ENCODE results near the gene KRTAP5-4.
A peak's percentile ranks its signal among the peaks of the same experiment; 100 is the strongest.
"Not testable (repeated sequence)": the region's sequence is repeated elsewhere in the genome, so short reads cannot be mapped to it uniquely, and the experiment has no call there.

The KRTAP5-4 gene

DNA sequence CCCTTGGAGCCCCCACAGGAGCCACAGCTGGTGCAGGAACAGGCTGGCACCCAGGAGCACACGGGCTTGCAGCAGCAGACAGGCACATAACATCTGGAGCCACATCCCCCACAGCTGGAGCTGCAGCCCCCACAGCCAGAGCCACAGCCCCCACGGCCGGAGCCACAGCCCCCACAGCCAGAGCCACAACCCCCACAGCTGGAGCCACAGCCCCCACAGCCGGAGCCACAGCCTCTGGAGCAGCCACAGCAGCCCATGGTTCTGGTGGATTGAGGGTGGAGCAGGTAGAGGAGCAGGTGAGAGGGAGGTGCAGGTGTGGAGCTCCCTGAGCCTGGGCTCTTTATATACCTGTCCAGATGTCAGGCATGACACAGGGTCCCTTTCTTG, 24.0 kb downstream of the KRTAP5-4 start, which contains the start of gene KRTAP5-2:
KRTAP5-2 (minus strand) TSS at position 301 of the 387 bp plus-strand sequence; CDS start at position 257, 44 bp downstream.
- DNase-seq (no peak), ATAC-seq (replicated peaks) (no peak)
- Mint-ChIP-seq H3K4me1 (ENCODE audit: low read depth in 2 of 2) (peaks cover 11 to 20% of the 10 kb centered on the region in 2 donors), H3K4me3 (peak within 1 kb of the TSS in 1 of 2 donors; percentile 37), H3K27me3 (peaks cover 21 to 41% of the 10 kb centered on the region in 2 donors), H3K27ac (no peak within 1 kb of the TSS), H3K36me3 (ENCODE audit: insufficient read depth) (no peaks in the 10 kb centered on the region), H3K9me3 (no peaks in the 10 kb centered on the region)

DNA sequence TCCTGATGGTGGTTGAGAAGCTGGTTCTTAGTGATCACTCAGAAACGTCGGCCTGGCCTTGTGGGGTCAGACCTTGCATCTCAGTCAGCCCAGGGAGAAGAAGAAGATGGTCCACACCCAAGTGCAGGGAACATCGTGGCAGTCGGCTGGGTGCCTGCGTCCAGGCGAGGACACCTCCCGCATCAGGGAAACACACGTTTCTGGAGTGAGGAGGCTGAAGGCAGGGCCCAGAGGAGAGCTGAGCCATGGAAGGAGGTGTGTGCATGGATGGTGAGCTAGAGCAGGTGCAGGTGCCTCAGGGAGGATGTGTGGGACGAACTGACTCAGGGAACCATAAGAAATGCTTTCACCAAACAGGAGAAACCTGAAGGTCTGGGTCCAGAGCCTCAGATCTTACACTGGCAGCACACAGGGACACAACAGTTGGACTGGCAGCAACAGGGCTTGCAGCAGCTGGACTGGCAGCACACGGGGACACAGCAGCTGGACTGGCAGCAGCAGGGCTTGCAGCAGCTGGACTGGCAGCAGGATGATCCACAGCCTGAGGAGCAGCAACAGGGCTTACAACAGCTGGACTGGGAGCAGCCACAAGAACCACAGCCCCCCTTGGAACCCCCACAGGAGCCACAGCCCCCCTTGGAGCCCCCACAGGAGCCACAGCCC, 24.5 kb downstream of the KRTAP5-4 start:
- Mint-ChIP-seq H3K27ac (no peak overlapping the region), H3K4me3 (no peak overlapping the region), H3K4me1 (ENCODE audit: low read depth in 2 of 2) (peaks cover 11 to 20% of the 10 kb centered on the region in 2 donors), H3K36me3 (ENCODE audit: insufficient read depth) (peaks cover under 1% of the 10 kb centered on the region), H3K27me3 (peaks cover 21 to 43% of the 10 kb centered on the region in 2 donors), H3K9me3 (no peaks in the 10 kb centered on the region)
- no peak for DNase-seq
- ATAC-seq (replicated peaks) = no peak

- not testable (repeated sequence) for ATAC-seq (replicated peaks); DNase-seq; H3K4me3 Mint-ChIP-seq; H3K27ac Mint-ChIP-seq; H3K9me3 Mint-ChIP-seq; H3K36me3 Mint-ChIP-seq (ENCODE audit: insufficient read depth)
- H3K4me1 Mint-ChIP-seq (ENCODE audit: low read depth in 2 of 2) = peaks cover 11 to 20% of the 10 kb centered on the region in 2 donors
- H3K27me3 Mint-ChIP-seq = peaks cover 21 to 37% of the 10 kb centered on the region in 2 donors
These were observed 25.3 kb downstream of the KRTAP5-4 start for GRCh38 chr11:1596576-1597121.

- ATAC-seq (replicated peaks); H3K9me3 Mint-ChIP-seq; H3K4me3 Mint-ChIP-seq; H3K27ac Mint-ChIP-seq; H3K36me3 Mint-ChIP-seq (ENCODE audit: insufficient read depth); DNase-seq: not testable (repeated sequence)
- Mint-ChIP-seq H3K4me1 (ENCODE audit: low read depth in 2 of 2) (peaks cover 11 to 20% of the 10 kb centered on the region in 2 donors), H3K27me3 (peaks cover 21 to 36% of the 10 kb centered on the region in 2 donors)
These were observed 25.9 kb downstream of the KRTAP5-4 start for GRCh38 chr11:1595994-1596575.

DNA sequence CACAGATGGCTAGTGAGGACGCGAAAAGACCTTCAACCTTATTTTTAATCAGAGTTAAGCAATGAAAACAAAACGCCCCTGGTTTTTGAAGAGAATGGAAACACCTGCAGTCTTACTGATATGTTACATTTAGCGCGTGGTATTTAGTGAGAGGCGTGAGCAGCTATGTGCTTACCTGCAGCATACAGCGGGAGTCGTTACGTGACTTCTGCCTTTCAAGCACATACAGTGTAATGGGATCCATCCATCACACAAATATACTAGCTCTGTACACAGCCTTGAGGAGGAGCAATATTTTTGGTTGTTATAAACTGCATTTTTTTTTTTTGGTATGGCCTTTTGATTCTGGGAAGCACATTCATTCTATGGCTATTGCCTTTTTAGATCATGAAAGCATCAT, 29.3 kb downstream of the KRTAP5-4 start:
- H3K36me3 Mint-ChIP-seq (ENCODE audit: insufficient read depth) = peaks cover 4% of the 10 kb centered on the region
- peaks cover 14 to 21% of the 10 kb centered on the region in 2 donors for H3K27me3 Mint-ChIP-seq

GRCh38 chr11:1589996-1590395, 31.9 kb downstream of the KRTAP5-4 start:
- H3K27ac Mint-ChIP-seq = peak overlapping the region in 1 of 2 donors; percentile 80
- peaks cover 29 to 32% of the 10 kb centered on the region in 2 donors for H3K4me1 Mint-ChIP-seq (ENCODE audit: low read depth in 2 of 2)
- peak overlapping the region in 1 of 2 donors; percentile 29 for H3K4me3 Mint-ChIP-seq
- H3K36me3 Mint-ChIP-seq (ENCODE audit: insufficient read depth) = peaks cover 7% of the 10 kb centered on the region
- H3K9me3 Mint-ChIP-seq = no peaks in the 10 kb centered on the region
- no peak for ATAC-seq (replicated peaks)
- peaks cover 0 to 5% of the 10 kb centered on the region in 2 donors for H3K27me3 Mint-ChIP-seq
- DNase-seq = no peak

More for the DNA sequence above, 29.3 kb downstream of the KRTAP5-4 start:
- Mint-ChIP-seq H3K9me3 (no peaks in the 10 kb centered on the region), H3K4me1 (ENCODE audit: low read depth in 2 of 2) (peaks cover 30 to 35% of the 10 kb centered on the region in 2 donors), H3K27ac (peak overlapping the region in 1 of 2 donors; percentile 54), H3K4me3 (no peak overlapping the region)
- DNase-seq = no peak
- no peak for ATAC-seq (replicated peaks)

GRCh38 chr11:1589191-1589963, 32.6 kb downstream of the KRTAP5-4 start:
- peak; percentile 82 for ATAC-seq (replicated peaks)
- peaks cover 30 to 34% of the 10 kb centered on the region in 2 donors for H3K4me1 Mint-ChIP-seq (ENCODE audit: low read depth in 2 of 2)
- H3K9me3 Mint-ChIP-seq; H3K36me3 Mint-ChIP-seq (ENCODE audit: insufficient read depth); DNase-seq; H3K27me3 Mint-ChIP-seq: not testable (repeated sequence)
- H3K27ac Mint-ChIP-seq = peak overlapping the region; percentile 85 to 91
- peak overlapping the region; percentile 77 to 79 for H3K4me3 Mint-ChIP-seq

DNA sequence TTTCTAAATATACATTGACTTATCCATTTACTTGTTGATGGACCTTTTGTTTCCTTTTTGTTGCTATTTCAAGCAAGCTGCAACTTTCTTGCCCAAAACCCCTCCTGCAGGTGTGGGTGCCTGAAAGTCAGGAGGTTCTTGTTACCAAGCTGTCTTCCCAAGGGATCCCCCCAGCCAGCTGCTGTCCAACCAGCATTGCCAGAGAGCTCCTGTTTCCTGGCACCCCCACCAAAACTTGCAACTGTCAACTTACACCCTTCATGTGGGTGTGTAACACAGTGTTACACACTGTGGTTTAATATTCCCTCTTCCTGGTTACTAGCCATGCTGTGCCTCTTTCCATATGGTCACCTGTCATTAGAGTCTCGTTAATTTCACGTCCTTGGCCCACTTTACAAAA, 35.2 kb downstream of the KRTAP5-4 start:
- Mint-ChIP-seq H3K36me3 (ENCODE audit: insufficient read depth) (peaks cover 5% of the 10 kb centered on the region), H3K9me3 (no peaks in the 10 kb centered on the region), H3K4me3 (no peak overlapping the region), H3K27me3 (no peaks in the 10 kb centered on the region), H3K4me1 (ENCODE audit: low read depth in 2 of 2) (peaks cover 36 to 39% of the 10 kb centered on the region in 2 donors), H3K27ac (no peak overlapping the region)
- DNase-seq = no peak
- ATAC-seq (replicated peaks) = no peak

DNA sequence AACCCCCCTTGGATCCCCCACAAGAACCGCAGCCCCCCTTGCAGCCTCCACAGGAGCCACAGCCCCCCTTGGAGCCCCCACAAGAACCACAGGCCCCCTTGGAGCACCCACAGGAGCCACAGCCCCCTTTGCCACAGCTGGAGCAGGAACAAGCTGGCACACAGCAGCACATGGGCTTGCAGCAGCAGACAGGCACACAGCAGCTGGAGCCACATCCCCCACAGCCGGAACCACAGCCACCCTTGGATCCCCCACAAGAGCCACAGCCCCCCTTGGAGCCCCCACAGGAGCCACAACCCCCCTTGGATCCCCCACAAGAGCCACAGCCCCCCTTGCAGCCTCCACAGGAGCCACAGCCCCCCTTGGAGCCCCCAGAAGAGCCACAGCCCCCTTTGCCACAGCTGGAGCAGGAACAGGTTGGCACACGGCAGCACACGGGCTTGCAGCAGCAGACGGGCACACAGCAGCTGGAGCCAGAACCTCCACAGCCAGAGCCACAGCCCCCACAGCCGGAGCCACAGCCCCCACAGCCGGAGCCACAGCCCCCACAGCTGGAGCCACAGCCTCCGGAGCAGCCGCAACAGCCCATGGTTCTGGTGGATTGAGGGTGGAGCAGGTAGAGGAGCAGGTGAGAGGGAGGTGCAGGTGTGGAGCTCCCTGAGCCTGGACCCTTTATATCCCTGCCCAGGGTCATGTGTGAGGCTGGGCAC, 37.1 kb downstream of the KRTAP5-4 start, which contains the start of gene KRTAP5-1:
KRTAP5-1 (minus strand) TSS at position 623 of the 710 bp plus-strand sequence; CDS start at position 589, 34 bp downstream.
- H3K4me3 Mint-ChIP-seq = peak within 1 kb of the TSS; percentile 34 to 46
- not testable (repeated sequence) for H3K27me3 Mint-ChIP-seq; H3K9me3 Mint-ChIP-seq; H3K36me3 Mint-ChIP-seq (ENCODE audit: insufficient read depth); DNase-seq
- peak within 1 kb of the TSS in 1 of 2 donors; percentile 63 for H3K27ac Mint-ChIP-seq
- ATAC-seq (replicated peaks) = peak; percentile 27
- peaks cover 33 to 34% of the 10 kb centered on the region in 2 donors for H3K4me1 Mint-ChIP-seq (ENCODE audit: low read depth in 2 of 2)

- H3K4me1 Mint-ChIP-seq (ENCODE audit: low read depth in 2 of 2) = peaks cover 20 to 21% of the 10 kb centered on the region in 2 donors
- not testable (repeated sequence) for H3K4me3 Mint-ChIP-seq; H3K36me3 Mint-ChIP-seq (ENCODE audit: insufficient read depth); H3K27me3 Mint-ChIP-seq; H3K9me3 Mint-ChIP-seq; ATAC-seq (replicated peaks); H3K27ac Mint-ChIP-seq; DNase-seq
These were observed 39.0 kb downstream of the KRTAP5-4 start for GRCh38 chr11:1582909-1583308.

DNA sequence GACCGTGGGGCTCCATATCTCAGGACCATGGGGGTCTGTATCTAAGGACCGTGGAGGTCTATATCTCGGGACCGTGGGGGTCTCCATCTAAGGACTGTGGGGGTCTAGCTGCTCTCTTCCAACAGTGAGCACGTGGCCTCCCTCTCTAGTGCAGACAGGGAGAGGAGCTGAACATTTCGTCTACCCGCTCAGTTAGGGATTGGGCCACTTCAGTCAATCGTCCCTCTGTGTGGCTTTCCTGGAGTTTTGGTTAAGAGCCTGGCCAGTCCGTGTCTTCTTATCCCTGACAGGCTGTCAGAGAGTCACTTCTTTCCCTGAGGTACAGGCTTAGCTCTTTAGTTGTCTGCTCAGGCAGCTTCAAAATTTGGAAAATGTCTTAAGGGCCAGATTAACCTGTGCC, 40.0 kb downstream of the KRTAP5-4 start:
- peaks cover 16 to 18% of the 10 kb centered on the region in 2 donors for H3K4me1 Mint-ChIP-seq (ENCODE audit: low read depth in 2 of 2)
- H3K9me3 Mint-ChIP-seq = peaks cover 0 to 3% of the 10 kb centered on the region in 2 donors
- no peak for ATAC-seq (replicated peaks)
- H3K36me3 Mint-ChIP-seq (ENCODE audit: insufficient read depth) = peaks cover 5% of the 10 kb centered on the region
- H3K27ac Mint-ChIP-seq = peak overlapping the region in 1 of 2 donors; percentile 77
- no peak overlapping the region for H3K4me3 Mint-ChIP-seq
- H3K27me3 Mint-ChIP-seq = no peaks in the 10 kb centered on the region
- no peak for DNase-seq

- Mint-ChIP-seq H3K36me3 (ENCODE audit: insufficient read depth) (peaks cover 33% of the 10 kb centered on the region), H3K4me1 (ENCODE audit: low read depth in 2 of 2) (peaks cover 10 to 12% of the 10 kb centered on the region in 2 donors), H3K4me3 (no peak overlapping the region), H3K9me3 (peaks cover 0 to 3% of the 10 kb centered on the region in 2 donors), H3K27ac (no peak overlapping the region), H3K27me3 (no peaks in the 10 kb centered on the region)
- ATAC-seq (replicated peaks) = no peak
- DNase-seq = no peak
These were observed 45.1 kb downstream of the KRTAP5-4 start for GRCh38 chr11:1576825-1577224.

All from effector memory CD8-positive, alpha-beta T cell (primary cell).